LHCN-M2 (cell line): ENCODE data around the gene TNFRSF1B. TPM values are rescaled to one million over a fixed set of nuclear protein-coding genes. Genes with fewer than 3 reads are reported as not detected.

Experiments
- total RNA-seq: library from RNA; depleted of rRNA; stranded (reverse); fragments of >200 nt; gene quantifications from 2 replicates; pipeline ENCODE4 v1.2.3, GENCODE V29; 2014; rRNA removed

The TNFRSF1B gene
- total RNA-seq, 1 experiment from 2014 or later, result 1.3 TPM

Other genes starting within 250 kb of the TNFRSF1B start
- 118 and 131 TPM in 2 replicates for gene KIAA2013, start 240.6 kb upstream of the TNFRSF1B start, total RNA-seq
- gene PLOD1, start 232.3 kb upstream of the TNFRSF1B start, total RNA-seq, result 355 and 458 TPM in 2 replicates
- gene MFN2, start 186.5 kb upstream of the TNFRSF1B start, total RNA-seq, result 69.7 and 71.7 TPM in 2 replicates
- 40.1 and 49.6 TPM in 2 replicates for gene MIIP, start 147.5 kb upstream of the TNFRSF1B start, total RNA-seq
- 0.19 TPM in 1 of 2 replicates, not detected in the other for gene TNFRSF8, start 103.7 kb upstream of the TNFRSF1B start, total RNA-seq
- 16.6 and 17.0 TPM in 2 replicates for gene VPS13D, start 63.0 kb downstream of the TNFRSF1B start, total RNA-seq